ENCODE results near the gene RPRD2.

GRCh38 chr1:150508982-150509381, 145.0 kb downstream of the RPRD2 start:
- TF ChIP-seq ZBTB33 (IDR thresholded peaks at IDR 0.05; ENCODE audit: extremely low read depth, insufficient replicate concordance, low read length) (no peak), CTCF (IDR thresholded peaks at IDR 0.05 in 2 of 3, conservative IDR thresholded peaks at IDR 0.05 in 1 of 3; ENCODE audit: borderline replicate concordance in 1 of 3, insufficient read depth in 1 of 3, low read depth in 2 of 3, low read length in 2 of 3) (no peak), EZH2phosphoT487 (IDR thresholded peaks at IDR 0.05; ENCODE audit: borderline replicate concordance) (no peak), POLR2A (IDR thresholded peaks at IDR 0.05; ENCODE audit: borderline replicate concordance, extremely low read depth, insufficient read depth, insufficient read length) (no peak), EZH2 (IDR thresholded peaks at IDR 0.05) (no peak), TCF7L2 (IDR thresholded peaks at IDR 0.05; ENCODE audit: borderline replicate concordance, extremely low read depth, insufficient read depth, insufficient read length) (no peak), SRF (IDR thresholded peaks at IDR 0.05; ENCODE audit: low read depth) (no peak), REST (IDR thresholded peaks at IDR 0.05; ENCODE audit: low read depth) (no peak), RAD21 (IDR thresholded peaks at IDR 0.05; ENCODE audit: low read depth) (no peak), POLR2AphosphoS5 (IDR thresholded peaks at IDR 0.05; ENCODE audit: low read depth, low read length) (no peak), CBX3 (IDR thresholded peaks at IDR 0.05; ENCODE audit: low read depth) (no peak), YY1 (IDR thresholded peaks at IDR 0.05; ENCODE audit: extremely low read depth, insufficient replicate concordance, low read depth, low read length) (no peak)
